Muscle of arm (tissue), 12 donors: ENCODE results near the gene AXIN1. TPM values are rescaled to one million over a fixed set of nuclear protein-coding genes. Genes with fewer than 3 reads are reported as not detected.
"Not testable (repeated sequence)": the region's sequence is repeated elsewhere in the genome, so short reads cannot be mapped to it uniquely, and the experiment has no call there.

Source experiments
- DNase-seq: peaks from one replicate; pipeline ENCODE4 v3.0.0-alpha.2; 2013
- polyA plus RNA-seq, 12 donors: library from polyadenylated mRNA; unstranded; fragments of 120-200 nt; gene quantifications; one replicate each; pipeline ENCODE4 v1.2.1, GENCODE V29; 2013; ENCODE audit not compliant: insufficient read length in 12 of 12

Gene AXIN1
- polyA plus RNA-seq, 12 donors: 8.1 to 21.7 (median 10.7) TPM; not detected in 1

DNA sequence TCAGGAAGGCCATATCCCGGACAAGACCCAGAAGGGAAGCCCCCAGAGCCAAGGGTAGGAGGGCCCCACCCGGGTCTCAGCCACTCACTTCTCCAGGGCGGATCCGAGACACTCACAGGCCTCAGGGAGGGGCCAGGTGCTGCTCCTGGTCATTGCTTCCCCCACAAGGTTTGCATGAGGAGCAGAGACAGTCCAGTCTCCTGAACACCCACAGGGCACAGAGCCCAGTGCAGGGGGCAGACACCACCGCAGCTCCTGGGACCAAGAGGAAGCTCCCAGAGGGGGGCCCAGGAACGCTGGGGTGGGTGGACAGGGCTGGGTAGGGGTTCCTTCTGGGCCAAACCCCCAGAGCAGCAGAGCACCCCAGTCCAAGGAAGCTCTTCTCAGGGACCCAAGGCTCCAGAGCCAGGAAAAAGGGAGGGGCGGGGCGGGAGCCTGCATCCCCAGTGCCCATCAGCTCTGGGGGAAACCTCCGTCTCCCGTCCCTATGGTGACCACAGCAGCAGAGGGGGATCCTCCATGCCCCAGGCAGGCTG, 18.5 kb upstream of the AXIN1 start:
- DNase-seq: no peak

DNA sequence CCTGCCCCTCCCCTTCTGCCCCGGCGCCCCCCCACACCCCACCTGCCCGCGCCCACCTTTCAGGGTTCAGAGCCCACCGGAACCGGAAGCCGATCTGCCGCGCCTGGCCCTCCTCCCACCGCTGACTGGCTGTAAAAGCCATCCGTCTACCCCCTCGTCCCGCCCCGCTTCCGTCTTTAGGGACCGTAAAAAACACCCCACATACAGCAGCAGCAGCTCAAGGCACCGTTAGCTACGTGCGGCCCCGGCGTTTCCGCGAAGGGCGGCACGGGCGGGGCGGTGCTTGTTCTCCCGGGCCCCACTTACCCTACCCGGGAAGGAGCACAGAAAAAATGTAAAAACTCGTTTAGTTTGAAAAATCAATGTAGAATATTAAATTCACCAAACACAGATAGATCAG, 17.9 kb upstream of the AXIN1 start, which contains the start of gene MRPL28:
Gene MRPL28, minus strand, starts transcription at position 96 of the 400 bp plus-strand sequence. CDS start 320 bp downstream, outside the sequence.
- DNase-seq: peak; percentile 96

DNA sequence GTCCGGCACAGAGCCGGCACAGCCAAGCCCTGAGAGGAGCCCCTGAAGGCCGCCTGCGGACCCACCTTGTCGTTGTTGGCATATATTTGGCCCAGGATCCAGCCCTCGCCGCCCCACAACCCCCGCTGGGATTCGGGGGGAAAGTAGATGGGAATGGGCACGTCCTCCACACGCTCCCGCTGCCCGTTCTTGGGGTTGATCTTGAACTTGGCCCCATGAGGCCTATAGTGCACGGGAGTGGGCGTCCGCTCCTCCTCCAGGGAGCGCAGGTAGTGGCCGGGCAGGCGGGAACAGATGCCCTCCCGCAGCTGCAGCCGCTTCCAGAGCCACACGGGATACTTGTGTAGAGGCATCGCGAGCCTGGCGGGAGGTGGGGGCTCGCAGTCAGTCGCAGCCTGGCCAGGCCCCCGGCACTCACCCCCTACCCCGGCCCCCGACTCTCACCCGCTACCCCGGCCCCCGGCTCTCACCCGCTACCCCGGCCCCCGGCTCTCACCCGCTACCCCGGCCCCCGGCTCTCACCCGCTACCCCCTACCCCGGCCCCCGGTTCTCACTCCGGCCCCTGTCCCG, 17.4 kb upstream of the AXIN1 start:
- DNase-seq: no peak

DNA sequence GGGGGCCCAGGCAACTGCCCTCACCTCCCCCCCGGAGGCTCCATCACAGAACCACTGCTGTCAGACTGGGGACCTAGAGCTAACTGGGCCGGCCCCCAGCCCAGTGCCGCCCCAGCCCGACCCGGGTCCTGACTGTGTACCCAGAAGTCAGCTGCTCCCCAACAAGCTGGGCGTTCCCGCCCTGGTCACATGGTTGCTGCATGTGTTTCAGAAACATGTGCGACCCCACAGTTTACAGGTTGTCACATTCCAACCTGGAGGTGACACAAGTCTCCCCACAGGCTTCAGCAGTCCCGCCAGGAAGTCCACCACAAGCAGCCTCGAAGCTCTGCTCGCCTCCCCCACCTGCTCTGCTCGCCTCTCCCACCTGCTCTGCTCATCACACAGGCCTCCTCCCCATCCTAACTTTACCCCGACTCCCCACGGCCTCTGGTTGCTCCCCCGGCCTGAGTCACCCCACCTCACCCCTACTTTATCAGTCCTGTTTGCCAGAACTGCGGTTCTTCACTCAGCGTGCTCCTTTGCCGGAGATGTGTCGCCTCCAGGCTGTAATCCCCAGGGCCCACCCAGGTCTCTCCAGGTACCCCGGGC, 16.8 kb upstream of the AXIN1 start:
- DNase-seq: no peak

DNA sequence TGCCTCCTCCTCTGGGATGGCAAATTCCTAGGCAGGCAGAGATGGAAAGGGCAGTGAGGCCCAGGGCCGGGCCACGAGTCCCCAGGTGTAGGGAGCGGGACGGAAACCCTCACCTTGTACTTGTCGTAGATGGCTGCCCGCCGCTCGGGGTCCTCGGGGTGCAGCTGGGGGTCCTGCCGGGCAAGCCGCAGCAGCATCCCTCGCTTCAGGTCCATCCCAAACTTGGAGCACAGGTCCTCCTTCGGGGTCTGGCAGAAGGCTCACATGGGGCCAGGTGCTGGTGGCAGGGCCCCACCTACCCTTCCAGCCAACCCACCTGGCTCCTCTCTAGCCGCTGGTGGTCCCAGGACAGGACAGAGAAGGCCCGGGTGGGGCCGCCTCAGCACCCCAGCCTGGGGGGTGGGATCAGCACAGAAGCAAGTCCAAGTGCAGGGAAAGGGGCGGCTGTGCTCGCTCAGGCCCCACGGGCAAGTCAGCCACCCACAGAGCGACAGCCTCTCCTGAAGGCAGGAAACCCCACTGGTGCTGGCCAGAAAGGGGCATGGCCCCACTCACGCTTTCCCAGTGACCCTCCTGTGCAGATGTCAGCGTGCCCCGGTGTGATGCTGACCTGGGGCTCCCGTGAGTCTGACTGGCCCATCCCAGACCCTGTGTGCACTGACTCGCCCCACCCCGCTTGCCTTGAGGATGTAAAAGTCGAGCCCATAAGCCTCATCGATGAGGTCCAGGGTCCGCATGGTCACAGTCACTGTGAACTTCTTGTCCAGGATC, 16.1 kb upstream of the AXIN1 start:
- no peak for DNase-seq

DNA sequence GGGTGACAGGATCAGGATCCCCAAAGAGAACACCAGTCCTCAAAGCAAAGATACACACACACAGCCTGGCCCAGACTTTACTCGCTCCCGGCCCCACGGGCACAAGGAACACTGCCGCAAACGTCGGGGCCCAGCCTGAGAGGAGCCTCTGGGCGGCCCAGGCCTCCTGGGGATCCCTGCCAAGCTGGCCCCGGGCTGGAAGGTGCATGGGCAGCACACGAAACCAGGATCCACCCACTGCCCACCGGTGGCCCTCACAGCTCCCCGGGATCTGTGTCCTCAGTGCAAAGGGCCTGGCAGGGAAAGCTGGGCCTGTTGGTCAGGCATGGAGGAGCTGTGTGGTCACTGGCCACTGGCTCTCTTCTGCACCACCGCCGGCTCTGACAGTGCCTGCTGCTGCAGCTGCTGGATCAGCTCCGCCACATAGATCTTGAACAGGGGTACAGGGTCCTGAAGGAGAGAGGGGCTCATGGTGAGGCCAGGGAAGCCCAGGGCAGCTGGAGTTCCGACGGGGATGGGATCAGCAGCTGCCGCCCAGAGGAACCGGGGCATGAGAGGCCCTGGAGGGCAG, 14.9 kb upstream of the AXIN1 start:
- no peak for DNase-seq

DNA sequence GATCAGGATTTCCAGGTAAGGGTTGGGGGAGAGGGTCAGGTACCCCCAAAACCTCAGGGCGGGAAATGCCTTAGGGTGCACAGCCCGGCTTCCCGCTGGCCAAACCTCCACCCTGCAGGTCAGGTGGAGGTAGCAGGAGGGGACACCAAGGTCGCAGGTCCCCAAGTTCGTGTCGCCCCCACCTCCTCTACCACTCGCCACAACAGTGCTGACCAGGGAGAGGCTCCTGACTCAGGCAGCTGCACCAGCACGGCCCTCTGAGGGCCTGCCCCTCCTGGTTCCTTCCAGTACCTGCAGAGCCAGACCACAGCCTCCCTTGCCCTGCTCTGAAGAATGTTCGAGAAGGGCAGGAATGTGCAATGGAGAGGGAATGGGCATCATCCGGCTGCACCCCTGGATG, 14.0 kb upstream of the AXIN1 start:
- no peak for DNase-seq

DNA sequence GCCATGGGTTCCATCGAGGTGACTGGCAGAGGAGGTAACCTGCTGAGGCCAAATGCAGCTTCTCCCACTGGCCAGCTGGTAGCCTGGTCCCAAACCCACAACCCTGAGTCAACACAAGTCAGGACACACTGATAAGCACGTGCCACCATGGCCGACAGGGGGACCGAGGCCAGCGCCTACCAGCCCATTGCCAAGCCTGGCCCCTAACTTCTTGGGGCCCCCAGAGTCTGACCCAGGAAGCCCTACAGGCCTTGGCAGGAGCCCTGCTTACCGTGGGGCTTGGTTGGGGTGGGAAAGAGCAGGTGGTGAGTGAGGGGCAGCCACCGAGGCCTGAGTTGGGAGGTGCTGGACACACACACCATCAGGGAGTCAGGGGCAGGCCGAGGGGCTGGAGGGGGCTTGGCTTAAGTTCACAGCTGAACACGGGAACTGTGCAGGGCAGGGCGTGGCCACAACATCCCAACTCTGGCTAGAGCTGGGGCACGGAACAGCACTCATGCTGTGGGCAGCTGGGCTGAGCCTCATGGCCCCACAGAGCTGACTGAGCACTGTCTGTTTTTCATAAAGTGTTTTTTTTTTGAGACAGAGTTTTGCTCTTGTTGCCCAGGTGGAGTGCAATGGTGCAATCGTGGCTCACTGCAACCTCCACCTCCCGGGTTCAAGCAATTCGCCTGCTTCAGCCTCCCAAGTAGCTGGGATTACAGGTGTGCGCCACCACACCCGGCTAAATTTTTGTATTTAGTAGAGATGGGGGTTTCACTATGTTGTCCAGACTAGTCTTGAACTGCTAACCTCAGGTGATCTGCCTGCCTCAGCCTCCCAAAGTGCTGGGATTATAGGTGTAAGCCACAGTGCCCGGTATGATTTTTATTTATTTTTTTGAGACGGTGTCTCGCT, 12.3 kb upstream of the AXIN1 start:
- DNase-seq: no peak

DNA sequence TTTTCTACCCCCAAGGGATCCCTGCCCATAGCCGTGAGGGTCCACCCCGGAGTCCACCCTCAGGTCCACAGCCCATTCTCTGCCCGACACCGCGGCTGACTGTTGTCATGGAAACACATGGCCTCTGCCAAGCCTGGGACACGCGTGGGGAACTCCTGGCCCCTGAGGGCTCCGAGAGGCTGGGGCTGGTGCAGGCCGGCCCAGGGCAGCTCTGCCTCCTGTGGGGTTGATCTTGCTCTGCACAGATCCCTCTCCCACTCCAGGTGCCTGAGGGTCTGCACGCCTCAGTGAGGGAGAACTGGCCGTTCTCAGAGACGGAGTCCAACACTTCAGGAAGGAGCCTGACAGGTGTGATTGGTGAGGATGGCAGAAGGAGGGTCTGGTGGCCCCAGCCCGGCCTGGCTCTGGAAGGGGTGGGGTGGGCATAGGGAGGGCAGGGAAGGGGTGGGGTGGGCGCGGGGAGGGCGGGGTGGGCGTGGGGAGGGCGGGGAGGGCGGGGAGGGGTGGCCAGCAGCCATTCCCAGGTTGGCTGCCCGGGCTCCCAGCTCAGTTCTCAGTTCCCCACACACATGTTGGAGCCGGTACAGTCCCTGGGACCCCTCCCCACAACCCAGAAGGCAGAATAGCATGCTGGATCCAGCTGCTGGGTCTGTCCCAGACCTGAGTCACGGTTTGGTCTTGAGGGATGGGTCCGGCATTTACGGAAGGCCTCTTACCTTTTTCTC, 11.4 kb upstream of the AXIN1 start:
- DNase-seq: no peak

DNA sequence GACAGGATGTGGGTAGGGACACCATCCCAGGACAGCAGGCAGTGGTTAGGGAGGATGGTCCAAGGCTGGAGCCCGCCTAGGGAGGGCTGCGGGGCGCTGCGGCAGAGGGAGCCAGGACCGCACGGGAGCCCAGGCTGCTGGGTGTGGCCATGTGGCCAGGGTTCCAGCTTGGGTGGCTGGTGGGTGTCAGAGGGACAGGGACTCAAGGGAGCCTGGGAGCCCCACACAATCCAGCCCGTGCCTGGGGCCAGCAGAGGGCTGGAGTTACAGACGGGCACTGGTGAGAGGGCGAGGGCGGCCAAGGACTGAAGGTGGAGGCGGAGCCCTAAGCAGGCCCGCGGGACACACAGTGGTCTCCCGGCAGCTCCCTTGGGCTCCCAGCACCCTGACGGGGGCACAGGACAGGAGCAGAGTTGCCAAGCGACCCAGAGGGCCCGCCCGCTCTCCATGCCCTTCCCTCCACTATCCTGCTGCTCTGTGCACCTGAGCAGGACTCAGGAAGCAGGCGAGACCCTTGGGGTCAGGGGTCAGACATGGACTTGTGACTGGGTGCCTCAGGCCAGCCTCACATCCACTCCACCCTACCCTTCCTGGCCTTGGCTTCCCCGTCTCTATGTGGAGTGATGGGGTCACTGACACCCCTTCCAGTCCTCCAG, 10.7 kb upstream of the AXIN1 start:
- no peak for DNase-seq

DNA sequence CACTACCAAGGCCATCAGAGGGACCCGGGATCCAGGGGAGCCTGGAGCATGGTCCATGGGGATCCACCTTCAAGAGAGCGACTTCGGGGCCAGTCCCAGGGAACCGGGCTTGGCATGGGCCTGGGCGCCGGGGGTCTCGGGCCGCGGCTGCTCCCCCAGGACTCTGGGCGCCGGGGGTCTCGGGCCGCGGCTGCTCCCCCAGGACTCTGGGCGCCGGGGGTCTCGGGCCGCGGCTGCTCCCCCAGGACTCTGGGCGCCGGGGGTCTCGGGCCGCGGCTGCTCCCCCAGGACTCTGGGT, 10.1 kb upstream of the AXIN1 start:
- not testable (repeated sequence) for DNase-seq

DNA sequence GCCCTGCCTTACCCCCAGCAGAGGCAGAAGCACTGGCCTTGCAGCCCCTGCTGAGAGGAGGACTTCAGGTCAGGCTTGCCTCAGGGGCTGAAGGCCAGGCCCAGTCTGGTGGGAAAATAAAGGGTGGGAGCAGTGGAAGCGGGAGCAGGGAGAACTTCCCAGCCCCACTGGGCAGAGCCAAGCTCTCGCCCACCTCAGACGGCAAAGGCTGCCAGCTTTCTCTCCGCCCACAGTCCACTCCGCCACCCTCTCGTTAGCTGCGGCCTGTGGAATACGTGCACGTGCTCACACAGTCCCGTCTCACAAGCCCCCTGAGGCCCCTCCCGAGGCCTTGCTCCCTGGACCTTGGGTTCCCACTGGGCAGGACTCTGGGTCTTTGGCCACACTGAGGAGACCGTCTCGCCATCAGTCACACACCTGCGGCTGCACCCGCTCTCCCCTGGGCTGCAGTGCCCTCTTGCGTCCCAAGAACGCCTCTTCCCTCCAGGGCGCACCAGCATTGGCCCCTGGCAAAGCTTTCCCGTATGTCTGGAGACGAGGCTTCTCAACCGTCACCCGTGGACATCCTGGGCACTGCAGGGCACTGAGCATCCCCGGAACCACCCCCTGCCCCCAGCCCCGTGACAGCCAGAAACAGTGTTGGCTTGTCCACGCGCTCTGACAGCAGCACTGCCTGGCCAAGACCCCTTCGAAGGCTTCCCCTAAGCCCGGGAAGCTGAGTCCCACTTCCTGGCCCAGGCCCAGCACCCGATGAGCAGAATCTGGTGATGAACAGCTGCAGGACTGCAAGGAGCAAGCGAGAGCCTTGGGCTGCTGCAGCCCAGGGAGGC, 9.6 kb upstream of the AXIN1 start:
- no peak for DNase-seq

DNA sequence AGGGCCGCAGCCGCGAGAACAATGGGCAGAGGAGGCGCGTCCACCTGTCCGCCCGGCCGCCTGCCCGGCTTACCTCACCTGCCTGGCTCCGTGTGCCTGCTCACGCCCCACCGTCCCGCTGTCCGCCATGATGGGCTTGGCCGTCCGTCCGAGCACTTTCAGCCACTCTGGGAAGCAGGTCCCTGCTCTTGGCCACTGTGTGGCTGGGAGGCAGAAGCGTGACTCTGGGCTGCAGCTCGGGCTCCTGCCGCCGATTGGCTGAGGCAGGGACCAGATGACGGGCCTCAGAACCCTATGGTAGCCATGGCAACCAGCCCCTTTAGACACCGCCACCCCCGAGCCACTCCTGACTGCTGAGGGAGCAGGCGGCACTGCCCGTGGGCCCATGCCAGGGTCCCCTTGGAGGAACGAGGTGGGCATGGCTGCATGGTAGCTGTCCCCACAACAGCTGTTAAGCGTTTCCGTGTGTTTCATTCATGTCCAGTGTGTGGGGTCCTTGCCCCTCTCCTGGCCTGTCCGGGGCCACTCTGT, 8.9 kb upstream of the AXIN1 start:
- no peak for DNase-seq

DNA sequence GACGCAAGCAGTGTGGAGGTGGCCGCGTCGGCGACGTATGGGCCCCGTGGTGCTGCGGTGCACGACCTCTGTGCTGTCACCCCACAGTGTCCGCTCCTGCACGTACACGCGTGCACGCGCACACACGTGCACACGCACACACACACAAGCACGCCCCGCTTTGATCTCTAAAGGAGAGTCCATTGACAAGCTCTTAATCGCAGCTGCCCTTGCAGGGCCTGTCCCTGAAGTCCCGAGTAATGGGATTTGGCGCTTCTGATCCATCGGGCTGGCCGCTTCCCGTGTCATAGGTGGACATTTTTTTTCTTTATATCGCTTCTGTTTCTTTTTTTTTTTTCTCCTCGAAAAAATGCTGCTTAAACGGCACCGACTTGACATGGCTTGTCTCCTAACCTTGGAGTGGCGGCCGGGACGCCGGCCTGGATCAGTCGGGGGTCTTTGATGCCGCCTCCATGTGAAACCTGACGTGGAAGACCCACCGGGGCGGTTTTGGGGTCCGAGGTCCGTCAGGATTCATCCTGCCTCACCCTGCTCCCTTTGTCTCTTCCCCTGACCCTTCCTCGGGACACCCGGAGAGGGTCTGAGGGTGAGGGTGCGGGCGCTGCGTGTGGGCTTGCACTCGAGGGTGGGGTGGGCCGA, 8.3 kb upstream of the AXIN1 start:
- DNase-seq: no peak

DNA sequence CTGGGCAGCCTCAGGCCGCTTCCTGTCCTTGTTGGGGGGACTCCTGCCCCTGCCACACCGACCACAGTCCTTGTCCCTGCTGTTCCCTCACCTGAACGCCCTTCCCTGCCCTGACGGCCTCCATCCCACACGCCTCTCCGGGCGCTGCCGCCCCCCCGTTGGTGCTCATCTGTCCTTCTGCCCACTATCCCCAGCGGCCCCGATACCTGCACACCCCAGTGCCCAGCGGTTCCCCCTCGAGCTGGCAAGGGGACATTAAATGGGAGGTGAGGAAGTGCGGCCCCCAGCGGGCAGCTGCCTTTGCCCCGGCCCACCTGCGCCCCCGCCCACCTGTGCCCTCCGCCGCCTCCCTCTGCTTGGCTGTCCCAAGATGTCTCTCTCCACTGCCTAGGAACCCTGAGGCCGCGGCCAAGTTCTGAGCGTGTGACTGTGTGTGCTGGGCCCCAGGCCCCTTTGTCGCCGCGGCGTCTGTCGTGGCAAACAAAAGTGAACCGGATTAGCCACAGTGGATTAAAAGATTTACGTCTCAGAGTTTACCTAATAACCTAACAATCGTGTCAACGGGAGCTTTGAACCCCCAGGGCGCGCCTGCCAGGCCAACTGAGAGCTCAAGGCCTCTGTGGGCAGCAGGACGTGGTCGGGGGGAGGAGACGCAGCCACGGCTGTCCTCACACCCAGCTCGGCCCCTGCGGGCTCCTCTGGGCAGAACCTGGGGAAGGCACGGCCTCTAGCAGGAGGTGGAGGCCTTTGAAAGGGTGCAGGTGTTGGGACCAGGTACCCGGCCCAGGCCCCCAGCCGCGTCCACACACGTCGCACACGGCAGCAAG, 7.6 kb upstream of the AXIN1 start:
- DNase-seq: no peak

DNA sequence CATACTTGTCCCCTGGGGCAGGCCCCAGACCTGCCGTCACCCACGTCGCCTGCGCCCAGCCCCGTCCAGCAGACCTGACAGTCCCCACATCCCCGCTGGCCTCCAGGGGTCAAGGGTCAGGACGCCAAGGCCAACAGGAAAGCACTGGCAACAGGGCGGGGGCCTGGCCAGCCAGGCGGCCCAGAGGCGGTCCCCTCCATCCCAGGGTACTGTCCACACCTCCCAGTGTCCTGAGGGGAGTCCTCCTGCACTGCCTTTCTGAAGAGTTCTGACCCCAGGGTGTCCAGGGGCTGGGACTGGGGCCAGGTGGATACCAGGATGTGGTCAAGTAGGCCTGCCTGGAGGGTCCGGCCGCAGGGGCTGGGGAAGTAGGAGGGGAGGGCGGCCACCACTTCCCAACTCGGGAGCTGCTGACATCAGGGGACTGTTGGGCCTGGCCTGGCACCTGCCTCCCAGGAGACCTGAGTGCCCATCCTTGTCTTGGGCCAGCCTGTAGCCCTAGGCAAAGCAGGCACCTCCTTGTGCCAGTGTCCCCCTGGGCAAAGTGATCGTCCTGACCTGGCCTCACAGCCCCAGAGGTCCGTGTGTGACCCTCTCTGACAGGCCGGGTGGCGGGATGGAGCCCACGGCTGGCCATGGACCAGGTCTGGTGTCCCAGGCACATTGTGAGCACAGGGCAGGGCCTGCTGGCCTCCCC, 6.7 kb upstream of the AXIN1 start:
- DNase-seq: no peak

DNA sequence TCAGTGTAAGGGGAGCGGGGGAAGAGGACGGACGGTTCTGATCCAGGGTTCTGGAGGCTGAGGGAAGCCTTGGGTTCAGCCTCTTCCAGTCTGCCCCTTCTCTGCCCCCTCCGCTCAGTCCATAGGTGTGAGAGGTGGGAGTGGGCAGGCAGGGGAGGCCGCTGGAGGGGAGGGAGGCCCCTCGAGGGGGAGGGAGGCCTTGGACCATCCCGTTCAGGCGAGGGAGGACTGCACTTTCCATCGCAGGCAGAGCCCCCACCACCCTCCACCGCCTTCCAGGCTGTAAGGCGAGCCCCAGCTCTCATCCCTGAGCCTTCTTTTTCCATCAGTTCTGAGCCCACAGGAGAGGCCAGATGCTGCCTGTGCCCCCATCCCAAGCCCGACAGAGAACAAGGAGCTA, 4.2 kb upstream of the AXIN1 start:
- DNase-seq: no peak
